PC-9 (cell line): ENCODE measurements around the gene UBR1.

Experiments used
- CTCF ChIP-seq: fragments of 200-600 bp; sonication (generic); conservative IDR thresholded peaks from 2 replicates; pipeline ENCODE4 v1.6.1; 2017; ENCODE audit warnings: mixed run types, antibody characterized with exemption, mild to moderate bottlenecking, moderate library complexity
- EZH2 ChIP-seq: fragments of 200-600 bp; sonication (generic); IDR thresholded peaks from 2 replicates; pipeline ENCODE4 v1.8.0; 2017; ENCODE audit warnings: antibody characterized with exemption, low read depth

GRCh38 chr15:43107751-43108150 is 1.9 kb upstream of the UBR1 start:
- no peak for TF ChIP-seq CTCF
- no peak for TF ChIP-seq EZH2
